AG04450 (cell line): ENCODE results near the gene C5orf15. TPM values are rescaled to one million over a fixed set of nuclear protein-coding genes. Genes with fewer than 3 reads are reported as not detected.
"Not testable (repeated sequence)": the region's sequence is repeated elsewhere in the genome, so short reads cannot be mapped to it uniquely, and the experiment has no call there.

Experiments used
- CTCF ChIA-PET: fragments of 300-600, 350-600 bp; formaldehyde crosslinking; extraction: SDS; loops from one replicate; lab custom pipeline; 2022; ENCODE audit warnings: antibody characterized with exemption, inconsistent platforms; lab: Charles Lee
- POLR2A ChIA-PET: fragments of 350-600 bp; formaldehyde crosslinking; extraction: SDS; loops from one replicate; lab custom pipeline; 2021; ENCODE audit warnings: antibody characterized with exemption, inconsistent platforms; lab: Yijun Ruan, JAX
- DNase-seq: peaks from one replicate; pipeline ENCODE4 v3.0.0-alpha.2; 2011; ENCODE audit warnings: low read depth, low spot score
- H3K27ac ChIP-seq: one replicate; pipeline ENCODE4 v1.5.1; 2012; ENCODE audit warnings: low read depth, low read length, control low read depth
- H3K27me3 ChIP-seq: one replicate; pipeline ENCODE4 v1.6.0; 2012; ENCODE audit warnings: low read length; ENCODE audit not compliant: control insufficient read depth, insufficient read depth
- H3K4me3 ChIP-seq: 2 replicates; pipeline ENCODE4 v1.5.1; 2011; ENCODE audit warnings: mild to moderate bottlenecking, low read depth, low read length, control low read depth
- H3K9me3 ChIP-seq: 2 replicates; pipeline ENCODE4 v1.5.1; 2012; ENCODE audit warnings: low read length; ENCODE audit not compliant: control insufficient read depth, insufficient read depth
- polyA plus RNA-seq: library from polyadenylated mRNA; depleted of rRNA; stranded (reverse); fragments of >200 nt; gene quantifications from 2 replicates; pipeline ENCODE4 v1.2.3, GENCODE V29; 2011
- TF ChIP-seq, protein P1 (sequence below): IDR thresholded peaks from 2 replicates; pipeline ENCODE4 v1.5.1; 2011; ENCODE audit warnings: low read depth, low read length, control low read depth, inconsistent platforms

The C5orf15 gene
- polyA plus RNA-seq, 1 experiment = 92.9 TPM

DNA sequence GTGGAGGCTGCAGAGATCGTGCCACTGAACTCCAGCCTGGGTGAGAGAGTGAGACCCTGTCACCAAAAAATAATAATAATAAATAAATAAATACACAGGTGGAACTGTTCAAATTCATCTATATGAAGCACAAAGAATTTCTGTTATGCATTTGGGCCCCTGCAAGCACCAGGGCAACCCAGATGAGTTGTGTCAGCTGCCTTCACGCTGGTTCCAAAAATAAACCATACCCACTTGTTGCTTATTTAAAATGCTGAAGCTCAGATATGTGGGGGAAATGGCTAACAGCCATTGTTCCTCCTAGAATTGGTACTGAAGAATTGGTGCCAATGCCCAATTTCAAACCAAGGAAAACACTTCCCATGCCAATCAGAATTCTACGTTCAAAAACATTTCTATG lies 10.5 kb upstream of the C5orf15 start:
- DNase-seq = no peak
- ChIA-PET CTCF (interaction anchor here (0.6 to 5.1 kb wide), 21 partner anchors 9 to 1929 kb away, joined by 3 to 38 read pairs (median 4); partner anchors contain the start of genes C5orf15 and VDAC1), POLR2A (no interaction called here)
- TF ChIP-seq, protein P1, sequence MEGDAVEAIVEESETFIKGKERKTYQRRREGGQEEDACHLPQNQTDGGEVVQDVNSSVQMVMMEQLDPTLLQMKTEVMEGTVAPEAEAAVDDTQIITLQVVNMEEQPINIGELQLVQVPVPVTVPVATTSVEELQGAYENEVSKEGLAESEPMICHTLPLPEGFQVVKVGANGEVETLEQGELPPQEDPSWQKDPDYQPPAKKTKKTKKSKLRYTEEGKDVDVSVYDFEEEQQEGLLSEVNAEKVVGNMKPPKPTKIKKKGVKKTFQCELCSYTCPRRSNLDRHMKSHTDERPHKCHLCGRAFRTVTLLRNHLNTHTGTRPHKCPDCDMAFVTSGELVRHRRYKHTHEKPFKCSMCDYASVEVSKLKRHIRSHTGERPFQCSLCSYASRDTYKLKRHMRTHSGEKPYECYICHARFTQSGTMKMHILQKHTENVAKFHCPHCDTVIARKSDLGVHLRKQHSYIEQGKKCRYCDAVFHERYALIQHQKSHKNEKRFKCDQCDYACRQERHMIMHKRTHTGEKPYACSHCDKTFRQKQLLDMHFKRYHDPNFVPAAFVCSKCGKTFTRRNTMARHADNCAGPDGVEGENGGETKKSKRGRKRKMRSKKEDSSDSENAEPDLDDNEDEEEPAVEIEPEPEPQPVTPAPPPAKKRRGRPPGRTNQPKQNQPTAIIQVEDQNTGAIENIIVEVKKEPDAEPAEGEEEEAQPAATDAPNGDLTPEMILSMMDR = no peak
- H3K9me3 ChIP-seq = no peaks in the 10 kb centered on the region
- no peaks in the 10 kb centered on the region for H3K27me3 ChIP-seq
- H3K27ac ChIP-seq = peak overlapping the region; percentile 34
- H3K4me3 ChIP-seq = no peak overlapping the region

DNA sequence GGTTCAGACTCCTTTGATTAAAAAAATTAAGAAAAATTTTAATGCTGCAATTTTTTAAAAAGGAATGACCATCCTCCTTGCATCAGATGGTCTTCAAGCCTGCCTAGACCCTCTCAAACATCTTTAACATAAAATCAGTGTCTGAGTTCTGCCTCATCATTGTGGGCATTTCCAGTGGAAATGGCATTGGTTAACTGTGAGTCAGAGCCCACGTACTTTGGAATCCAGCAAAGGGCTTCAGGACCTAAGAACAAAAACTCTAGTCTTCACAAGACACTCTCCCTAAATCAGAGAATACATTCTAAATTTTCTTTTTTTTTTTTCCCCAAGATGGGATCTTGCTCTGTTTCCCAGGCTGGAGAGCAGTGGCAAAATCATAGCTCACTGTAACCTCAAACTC lies 9.4 kb upstream of the C5orf15 start:
- ChIA-PET CTCF (interaction anchor here (1.3 to 5.1 kb wide), 5 partner anchors 8 to 62 kb away, joined by 5 to 38 read pairs (median 7); partner anchors contain the start of gene C5orf15), POLR2A (no interaction called here)

DNA sequence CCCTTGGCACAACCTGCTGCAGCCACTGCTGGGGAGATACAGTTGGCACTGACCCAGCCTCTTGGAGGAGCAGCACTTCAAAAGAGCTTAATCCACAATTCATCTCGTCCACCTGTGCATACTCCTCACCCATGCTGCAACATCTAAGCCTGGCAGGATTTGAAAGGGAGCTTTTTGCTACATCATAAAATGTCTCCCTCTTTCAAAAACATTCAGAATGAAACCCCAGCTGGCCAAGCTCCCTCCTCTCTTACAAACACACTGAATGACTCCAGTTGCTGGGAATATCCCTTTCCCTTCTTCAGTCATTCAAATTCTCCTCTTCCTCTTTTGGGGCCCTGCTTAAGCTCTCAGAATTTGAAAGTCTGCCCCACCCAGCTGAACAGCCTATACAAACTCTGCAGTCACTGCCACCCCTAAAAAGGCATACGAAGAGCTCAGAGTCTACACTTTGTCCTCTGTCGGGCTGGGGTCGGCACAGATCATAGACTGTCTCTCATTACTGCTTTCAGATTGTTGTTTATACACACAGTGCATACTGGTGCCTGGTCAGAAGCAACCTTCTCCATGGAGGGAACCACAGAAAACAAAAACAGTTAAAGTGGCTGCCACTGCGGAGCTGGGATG lies 8.8 kb upstream of the C5orf15 start:
- Histone ChIP-seq H3K9me3 (no peaks in the 10 kb centered on the region), H3K27me3 (no peaks in the 10 kb centered on the region), H3K27ac (peak overlapping the region; percentile 92), H3K4me3 (no peak overlapping the region)
- CTCF ChIA-PET = interaction anchor here (1.0 to 5.1 kb wide), 4 partner anchors 7 to 62 kb away, joined by 4 to 32 read pairs (median 6); partner anchors contain the start of gene C5orf15
- TF ChIP-seq, protein P1 = no peak
- DNase-seq = no peak
- POLR2A ChIA-PET = no interaction called here

More for the DNA sequence above, 9.4 kb upstream of the C5orf15 start:
- Histone ChIP-seq H3K9me3 (no peaks in the 10 kb centered on the region), H3K4me3 (no peak overlapping the region), H3K27me3 (no peaks in the 10 kb centered on the region), H3K27ac (peak overlapping the region; percentile 92)
- TF ChIP-seq, protein P1 = no peak
- peak; percentile 43 for DNase-seq

DNA sequence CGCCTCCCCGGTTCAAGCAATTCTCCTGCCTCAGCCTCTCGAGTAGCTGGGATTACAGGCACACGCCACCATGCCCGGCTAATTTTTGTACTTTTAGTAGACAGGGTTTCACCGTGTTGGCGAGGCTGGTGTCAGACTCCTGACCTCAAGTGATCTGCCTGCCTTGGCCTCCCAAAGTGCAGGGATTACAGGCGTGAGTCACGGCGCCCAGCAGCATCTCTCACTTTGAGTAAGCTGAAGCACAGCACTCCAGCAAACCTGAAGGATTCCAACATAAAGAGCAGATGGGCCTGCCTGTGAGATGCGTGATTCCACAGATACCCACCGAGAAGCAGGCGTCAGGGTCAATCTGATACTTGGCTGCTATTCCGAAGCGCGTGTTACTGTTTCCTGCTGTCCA lies 7.1 kb upstream of the C5orf15 start:
- POLR2A ChIA-PET, DNase-seq, H3K27ac ChIP-seq, CTCF ChIA-PET, H3K4me3 ChIP-seq, H3K27me3 ChIP-seq, H3K9me3 ChIP-seq: not testable (repeated sequence)

DNA sequence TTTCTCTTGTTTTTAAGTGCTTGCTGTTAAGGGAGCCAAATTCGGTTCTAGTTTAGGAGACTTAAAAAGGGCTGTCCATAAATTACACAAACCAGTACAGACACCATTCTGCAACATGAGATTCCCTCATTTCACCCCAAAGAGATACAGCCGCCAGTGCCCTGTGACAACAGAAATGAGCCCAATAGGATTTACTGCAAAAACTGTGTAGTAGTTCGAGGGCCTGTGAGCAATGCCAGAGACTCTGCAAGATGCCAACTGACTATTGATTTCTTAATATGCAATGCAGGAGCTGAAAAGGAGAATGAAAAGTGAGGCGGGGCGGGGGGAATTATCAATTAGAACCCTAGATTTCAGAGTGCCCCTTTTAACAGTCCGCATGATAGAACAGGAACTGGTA lies 5.7 kb upstream of the C5orf15 start:
- no peak for DNase-seq
- no peak overlapping the region for H3K27ac ChIP-seq
- H3K27me3 ChIP-seq = no peaks in the 10 kb centered on the region
- ChIA-PET CTCF (interaction anchor here (0.6 kb wide), 1 partner anchor 26 kb away, joined by 3 read pairs; no protein-coding TSS in a partner anchor), POLR2A (no interaction called here)
- no peak overlapping the region for H3K4me3 ChIP-seq
- TF ChIP-seq, protein P1 = no peak
- no peaks in the 10 kb centered on the region for H3K9me3 ChIP-seq
